GM10266 (cell line): ENCODE results near the gene ACTA2.

Experiments used
- DNase-seq: peaks from one replicate; pipeline ENCODE4 v3.0.0; 2012; ENCODE audit errors: extremely low spot score
- TF ChIP-seq, protein P1 (sequence below): IDR thresholded peaks from 2 replicates; pipeline ENCODE4 v1.5.1; 2012; ENCODE audit warnings: mild to moderate bottlenecking, low read depth; ENCODE audit not compliant: control insufficient read depth, insufficient read depth; ENCODE audit errors: missing control alignments

Gene ACTA2

GRCh38 chr10:88974012-88974411, 21.4 kb upstream of the ACTA2 start:
- no peak for DNase-seq
- TF ChIP-seq, protein P1, sequence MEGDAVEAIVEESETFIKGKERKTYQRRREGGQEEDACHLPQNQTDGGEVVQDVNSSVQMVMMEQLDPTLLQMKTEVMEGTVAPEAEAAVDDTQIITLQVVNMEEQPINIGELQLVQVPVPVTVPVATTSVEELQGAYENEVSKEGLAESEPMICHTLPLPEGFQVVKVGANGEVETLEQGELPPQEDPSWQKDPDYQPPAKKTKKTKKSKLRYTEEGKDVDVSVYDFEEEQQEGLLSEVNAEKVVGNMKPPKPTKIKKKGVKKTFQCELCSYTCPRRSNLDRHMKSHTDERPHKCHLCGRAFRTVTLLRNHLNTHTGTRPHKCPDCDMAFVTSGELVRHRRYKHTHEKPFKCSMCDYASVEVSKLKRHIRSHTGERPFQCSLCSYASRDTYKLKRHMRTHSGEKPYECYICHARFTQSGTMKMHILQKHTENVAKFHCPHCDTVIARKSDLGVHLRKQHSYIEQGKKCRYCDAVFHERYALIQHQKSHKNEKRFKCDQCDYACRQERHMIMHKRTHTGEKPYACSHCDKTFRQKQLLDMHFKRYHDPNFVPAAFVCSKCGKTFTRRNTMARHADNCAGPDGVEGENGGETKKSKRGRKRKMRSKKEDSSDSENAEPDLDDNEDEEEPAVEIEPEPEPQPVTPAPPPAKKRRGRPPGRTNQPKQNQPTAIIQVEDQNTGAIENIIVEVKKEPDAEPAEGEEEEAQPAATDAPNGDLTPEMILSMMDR: no peak

- DNase-seq: no peak
- TF ChIP-seq, protein P1: no peak
Observed at GRCh38 chr10:88971221-88972061, 18.9 kb upstream of the ACTA2 start.

DNA sequence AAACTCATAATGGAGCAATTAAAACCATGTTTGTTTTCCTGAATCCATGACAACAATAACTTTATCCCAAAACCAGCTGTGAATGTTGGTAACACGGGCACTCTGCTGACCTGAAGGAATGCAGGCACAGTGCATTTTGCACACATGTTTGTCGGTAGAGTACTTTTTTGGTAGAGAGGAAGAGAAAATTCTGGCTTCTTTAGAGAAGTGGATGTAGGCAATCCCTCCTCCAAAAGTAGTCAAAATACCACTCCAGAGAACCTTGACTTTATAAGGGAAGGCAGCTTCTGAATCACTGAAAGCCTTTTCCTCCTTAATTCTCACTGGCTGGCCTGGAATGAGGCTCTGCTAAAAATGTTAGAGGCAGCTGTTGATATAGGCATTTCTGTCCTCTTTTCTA, 15.8 kb upstream of the ACTA2 start:
- TF ChIP-seq, protein P1: no peak
- DNase-seq: no peak

DNA sequence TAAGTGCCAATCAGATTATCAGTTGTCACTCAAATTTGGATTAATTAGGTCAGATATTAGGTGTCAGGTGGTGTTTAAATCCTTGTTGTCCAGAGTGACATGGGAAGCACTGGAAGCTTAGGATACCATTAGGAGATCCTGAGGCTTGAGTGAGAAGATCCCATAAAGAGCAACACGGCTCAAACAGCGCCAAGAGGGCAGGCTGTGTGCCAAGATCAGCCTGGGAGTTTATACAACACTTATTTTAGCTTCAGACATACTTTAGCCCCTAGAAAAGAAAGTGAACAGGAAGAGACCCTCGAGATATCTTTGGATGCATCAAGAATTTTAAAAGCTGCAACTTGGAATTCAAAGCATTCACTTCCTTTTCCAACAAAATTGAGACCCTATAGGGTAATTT, 14.2 kb upstream of the ACTA2 start:
- TF ChIP-seq, protein P1: no peak
- no peak for DNase-seq

GRCh38 chr10:88964869-88965415, 12.4 kb upstream of the ACTA2 start:
- DNase-seq: no peak
- TF ChIP-seq, protein P1: no peak

DNA sequence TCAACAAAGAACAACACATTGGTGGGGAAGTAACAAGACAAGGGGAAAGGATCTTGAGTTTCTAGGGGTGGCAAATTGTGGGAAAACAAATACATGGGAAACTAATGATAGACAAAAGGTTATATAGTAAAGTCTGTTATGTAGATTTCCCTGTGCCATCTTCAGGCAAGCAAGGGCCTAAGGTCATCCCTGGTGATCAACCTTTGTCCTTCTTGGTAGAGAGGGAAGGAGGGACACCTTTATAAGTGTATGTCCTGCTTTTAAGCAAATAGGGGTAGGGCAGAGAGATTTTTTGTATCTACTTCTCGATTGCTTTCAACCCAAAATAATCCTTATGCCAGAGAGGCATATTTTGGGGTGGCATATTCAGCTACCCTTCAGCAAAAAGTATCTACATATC, 11.8 kb upstream of the ACTA2 start:
- TF ChIP-seq, protein P1: no peak
- no peak for DNase-seq

DNA sequence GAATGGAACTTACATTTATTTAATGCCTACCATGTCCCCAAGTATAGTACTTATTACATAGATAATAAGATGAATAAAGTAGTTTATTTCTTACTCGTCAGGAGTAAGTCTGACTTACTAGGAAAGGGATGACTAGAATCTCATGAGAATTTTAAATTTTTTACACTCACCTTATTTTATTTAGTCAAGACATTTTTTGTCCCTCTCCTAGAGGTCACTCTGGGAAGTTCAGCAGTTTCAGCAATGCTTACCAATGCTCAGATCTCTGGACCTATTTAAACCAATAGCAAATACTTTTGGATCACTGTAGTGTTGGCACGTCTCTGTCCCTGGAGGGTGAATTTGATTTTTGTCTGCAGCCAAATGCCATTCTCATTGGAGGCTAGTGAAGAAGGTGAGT, 10.7 kb upstream of the ACTA2 start:
- no peak for DNase-seq
- TF ChIP-seq, protein P1: no peak
